ENCODE data around the gene SLPI.

SLPI gene

GRCh38 chr20:45211569-45212474 lies 42.5 kb downstream of the SLPI start:
- no peak for DNase-seq

DNA sequence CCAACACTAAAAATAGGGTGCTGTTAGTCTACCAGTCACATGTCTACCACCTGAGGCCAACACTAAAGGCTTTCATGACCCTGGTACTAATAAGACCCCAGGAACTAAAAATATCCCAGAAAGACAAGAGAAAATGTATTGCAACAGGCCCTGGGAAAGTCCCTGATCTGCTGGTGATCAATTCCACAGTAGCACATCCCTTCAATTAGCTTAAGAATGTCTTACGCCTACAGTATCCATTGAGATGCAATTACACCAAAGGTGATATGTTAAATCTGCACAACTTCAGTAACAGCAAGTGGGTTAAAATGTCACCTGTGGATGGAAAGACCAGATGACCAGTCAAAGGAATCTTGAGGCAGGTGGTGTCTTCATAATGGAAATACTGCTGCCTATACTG lies 44.4 kb downstream of the SLPI start:
- no peak for DNase-seq

GRCh38 chr20:45206725-45207124 lies 47.6 kb downstream of the SLPI start, which contains the start of gene SEMG1:
SEMG1 (plus strand) TSS chr20:45207033; CDS start chr20:45207054, 21 bp downstream.
- no peak for DNase-seq
